Measurements from ENCODE around the gene ANKRD44.

The ANKRD44 gene

DNA sequence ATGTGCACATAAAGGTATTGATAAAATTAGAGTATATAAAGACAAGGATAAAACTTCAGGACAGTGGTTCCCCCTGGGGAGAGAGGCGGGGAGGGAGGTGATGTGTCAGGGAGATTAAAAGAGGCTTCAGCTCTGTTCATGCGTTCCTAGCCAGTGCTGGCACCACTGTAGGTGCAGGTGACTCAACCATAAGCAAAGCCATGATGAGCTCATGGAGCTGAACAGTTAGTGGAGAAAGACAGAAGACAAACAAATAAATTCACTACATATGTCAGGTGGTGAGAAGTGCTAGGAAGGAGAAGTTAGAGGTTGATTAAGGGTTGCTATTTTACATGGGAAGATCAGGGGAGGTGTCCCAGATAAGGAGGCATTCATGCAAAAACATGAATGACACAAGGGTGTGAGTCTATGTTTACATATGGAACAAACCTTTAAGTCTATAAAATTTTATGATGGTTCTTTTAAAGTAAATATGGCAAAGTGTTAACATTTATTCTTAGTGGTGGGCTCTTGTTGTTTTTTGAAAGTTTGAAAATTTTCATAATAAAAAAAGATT, 136.0 kb downstream of the ANKRD44 start:
- no peak for DNase-seq (ENCODE audit: low read depth)

DNA sequence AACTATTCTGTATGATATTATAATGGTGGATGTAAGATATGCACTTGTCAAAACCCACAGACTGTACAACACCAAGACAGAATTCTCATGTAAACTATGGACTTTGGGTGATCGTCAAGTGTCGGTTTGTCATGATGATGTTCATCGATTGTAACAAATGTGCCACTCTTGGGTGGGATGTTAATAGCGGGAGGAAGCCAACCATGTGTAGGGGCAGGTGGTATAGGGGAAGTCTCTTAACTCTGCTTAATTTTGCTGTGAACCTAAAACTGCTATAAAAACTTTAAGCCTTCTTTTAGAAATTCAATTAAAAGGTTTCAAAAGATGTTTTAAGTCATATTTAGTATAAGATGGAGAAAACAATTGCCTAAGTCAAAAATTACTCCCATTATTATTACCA, 139.0 kb downstream of the ANKRD44 start:
- no peak for DNase-seq (ENCODE audit: low read depth)

DNA sequence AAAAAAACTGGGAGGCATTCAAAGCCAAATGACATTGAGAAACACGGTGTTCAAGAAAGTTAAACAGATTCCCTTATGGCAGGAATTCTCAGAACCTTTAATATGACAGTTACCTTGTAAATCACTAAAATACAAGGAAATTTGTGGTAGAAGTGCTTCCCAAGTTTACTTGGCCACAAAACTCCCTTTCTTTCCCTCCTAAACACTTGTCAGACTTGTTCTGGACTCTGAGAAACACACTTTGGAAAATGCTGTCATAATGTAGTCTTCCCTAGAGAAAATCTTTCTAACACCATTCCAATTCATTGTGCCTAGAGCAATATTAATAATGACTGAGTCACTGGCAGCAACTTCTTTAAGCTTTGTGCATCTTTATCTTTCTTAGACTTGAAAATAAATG, 140.4 kb downstream of the ANKRD44 start:
- DNase-seq (ENCODE audit: low read depth), result no peak

DNA sequence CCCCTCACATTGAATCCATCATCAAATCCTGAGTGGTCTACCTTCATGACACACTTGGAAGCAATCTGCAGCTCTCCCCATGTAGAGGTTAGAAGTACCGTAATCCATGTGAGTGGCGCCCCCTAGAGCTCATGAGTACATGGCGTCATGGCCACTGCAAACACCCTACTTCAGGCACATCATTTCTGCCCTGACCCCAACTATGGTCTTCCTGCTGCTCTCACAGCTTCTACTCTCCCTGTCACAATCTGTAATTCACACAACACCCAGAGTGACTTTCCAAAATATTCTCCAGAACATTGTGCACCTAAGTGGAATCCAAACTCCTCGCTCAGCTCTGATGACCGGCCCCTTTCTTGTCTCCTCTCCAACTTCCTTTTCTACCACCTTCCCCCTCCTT, 141.9 kb downstream of the ANKRD44 start:
- DNase-seq (ENCODE audit: low read depth), result peak; percentile 25

DNA sequence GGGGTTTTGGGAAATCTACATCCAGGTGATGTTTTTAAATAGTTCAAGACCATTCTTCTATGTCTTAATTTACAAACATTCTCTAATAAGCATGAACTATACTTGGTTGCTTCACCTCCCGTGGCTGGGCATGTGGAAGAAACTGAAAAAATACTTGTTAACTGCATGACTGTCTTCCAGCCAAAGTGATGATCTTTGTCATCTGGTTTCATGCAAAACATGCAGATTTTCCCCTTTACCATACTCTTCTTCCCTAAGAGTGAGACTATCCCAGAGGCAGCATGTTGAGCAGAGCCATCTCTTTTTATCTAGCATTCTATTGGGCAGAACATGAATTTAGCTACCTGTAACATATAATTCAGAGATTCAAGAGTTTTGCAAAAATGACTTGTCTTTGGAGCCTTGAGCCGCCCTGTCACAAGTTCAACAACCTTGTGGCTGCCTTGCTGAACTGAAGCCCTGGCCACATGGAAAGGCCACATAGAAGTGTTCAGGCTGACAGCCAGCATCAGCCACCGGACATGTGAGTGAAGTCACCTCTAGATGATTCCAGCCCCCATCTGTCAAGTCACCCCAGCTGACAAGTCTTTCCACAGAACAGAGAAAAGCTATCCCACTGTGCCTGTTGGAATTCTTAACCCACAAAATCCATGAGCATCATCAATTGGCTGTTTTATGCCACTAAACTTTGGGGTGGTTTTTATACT, 142.8 kb downstream of the ANKRD44 start:
- no peak for DNase-seq (ENCODE audit: low read depth)

DNA sequence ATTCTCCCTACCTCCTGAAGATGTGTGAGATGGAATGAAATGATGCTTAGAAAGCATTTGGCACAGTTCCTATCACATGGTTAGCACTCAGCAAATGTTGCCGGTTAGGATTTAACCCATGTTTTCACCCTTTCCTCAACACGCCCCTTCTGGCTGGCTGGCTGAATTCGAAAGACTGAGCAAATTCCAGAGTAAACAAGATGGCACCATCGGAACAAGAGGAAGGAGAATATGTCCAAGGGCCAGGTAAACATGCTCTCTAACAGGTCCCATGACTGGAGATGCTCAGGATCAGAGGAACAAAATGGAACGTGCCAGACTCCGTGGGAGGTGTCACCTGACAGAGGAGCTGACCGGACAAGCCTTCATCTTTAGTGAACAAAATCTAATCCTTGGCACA, 145.6 kb downstream of the ANKRD44 start:
- DNase-seq (ENCODE audit: low read depth), result no peak

DNA sequence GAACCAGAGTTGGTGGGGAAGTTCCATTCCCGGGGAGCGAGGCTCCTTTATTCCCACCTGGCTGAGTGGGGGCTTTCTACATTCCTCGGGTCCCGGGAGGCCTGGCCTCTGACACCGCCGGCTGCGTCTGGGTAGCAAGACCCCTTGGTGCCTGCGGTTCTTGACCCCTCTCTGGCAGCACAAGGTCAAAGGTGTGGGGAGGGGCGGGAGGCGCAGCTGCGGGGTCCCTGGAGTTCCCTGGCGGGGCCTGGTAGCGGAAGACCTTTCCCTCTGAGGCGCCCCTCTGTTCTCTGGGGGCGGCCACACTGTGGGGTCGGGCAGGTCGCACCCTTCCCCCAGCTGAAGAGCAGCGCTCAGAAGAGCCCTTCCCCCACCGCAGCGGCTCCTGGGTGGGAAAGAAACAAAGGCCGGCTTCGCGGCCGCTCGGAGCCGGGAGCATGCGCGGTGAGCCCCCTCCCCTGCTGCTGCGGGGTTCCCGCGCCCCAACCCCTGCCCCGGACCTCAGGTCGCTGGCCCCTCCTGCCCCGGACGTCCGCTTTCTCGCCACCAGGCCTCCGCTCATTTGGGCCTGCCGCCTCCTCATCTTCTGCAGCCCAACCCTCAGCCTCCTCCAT, 146.3 kb downstream of the ANKRD44 start:
- DNase-seq (ENCODE audit: low read depth), result no peak

DNA sequence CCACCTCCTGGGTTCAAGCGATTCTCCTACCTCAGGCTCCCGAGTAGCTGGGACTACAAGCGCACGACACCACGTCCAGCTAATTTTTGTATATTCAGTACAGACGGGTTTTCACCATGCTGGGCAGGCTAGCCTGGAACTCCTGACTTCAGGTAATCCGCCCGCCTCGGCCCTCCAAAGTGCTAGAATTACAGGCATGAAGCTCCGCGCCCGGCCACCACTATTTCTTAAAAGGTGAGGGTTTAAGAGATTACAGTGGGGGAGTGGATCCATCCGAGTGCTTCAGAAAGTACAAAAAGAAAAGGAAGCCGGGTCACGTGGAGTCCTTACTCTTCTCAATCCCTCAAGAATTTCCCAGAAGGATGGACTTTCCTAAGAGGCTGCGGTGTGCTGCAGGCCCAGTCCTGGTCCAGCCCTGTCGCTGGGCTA, 146.9 kb downstream of the ANKRD44 start:
- DNase-seq (ENCODE audit: low read depth), result no peak

DNA sequence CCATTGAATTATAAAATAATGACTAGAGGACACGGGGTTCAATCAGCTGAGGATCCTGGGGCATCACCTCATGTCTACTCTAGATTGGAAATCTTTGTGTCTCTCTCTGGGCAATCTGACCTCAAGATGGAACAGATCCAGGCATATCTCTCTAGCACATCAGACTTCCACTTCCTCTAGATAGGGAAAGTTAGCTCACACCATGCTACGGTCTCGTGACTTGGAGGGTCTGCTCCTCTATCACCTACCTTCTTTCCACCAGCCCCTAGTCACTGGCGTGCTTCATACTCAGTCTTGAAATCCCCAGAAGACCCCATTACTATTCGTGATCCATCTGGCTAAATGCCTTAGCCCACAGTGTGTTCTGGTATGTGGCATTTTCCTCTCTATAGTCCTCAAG, 148.8 kb downstream of the ANKRD44 start:
- DNase-seq (ENCODE audit: low read depth), result no peak

DNA sequence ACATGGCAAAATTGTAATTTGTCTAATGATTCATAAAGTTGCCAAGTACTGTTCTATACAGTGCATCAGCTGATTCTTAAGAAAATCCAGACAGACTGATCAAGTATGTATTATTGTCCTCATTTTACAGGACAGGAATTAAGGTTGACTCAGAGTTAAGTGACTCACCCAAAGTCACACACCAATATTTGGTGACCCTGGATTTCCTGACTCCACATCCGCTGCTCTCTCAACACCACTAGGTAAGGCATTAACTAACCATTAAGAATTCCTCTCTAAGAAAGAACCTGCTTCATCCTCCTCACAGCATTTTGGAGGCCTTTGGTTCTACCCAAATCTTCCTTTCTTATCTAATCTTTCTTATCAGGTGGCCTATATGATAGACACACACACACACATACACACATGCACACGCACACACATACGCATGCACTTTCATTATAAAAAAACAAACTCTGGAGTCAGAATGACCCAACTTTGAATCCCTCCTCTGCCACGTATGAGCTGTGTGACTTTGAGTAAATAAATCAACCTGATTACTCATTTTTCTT, 150.8 kb downstream of the ANKRD44 start:
- DNase-seq (ENCODE audit: low read depth), result peak; percentile 15

DNA sequence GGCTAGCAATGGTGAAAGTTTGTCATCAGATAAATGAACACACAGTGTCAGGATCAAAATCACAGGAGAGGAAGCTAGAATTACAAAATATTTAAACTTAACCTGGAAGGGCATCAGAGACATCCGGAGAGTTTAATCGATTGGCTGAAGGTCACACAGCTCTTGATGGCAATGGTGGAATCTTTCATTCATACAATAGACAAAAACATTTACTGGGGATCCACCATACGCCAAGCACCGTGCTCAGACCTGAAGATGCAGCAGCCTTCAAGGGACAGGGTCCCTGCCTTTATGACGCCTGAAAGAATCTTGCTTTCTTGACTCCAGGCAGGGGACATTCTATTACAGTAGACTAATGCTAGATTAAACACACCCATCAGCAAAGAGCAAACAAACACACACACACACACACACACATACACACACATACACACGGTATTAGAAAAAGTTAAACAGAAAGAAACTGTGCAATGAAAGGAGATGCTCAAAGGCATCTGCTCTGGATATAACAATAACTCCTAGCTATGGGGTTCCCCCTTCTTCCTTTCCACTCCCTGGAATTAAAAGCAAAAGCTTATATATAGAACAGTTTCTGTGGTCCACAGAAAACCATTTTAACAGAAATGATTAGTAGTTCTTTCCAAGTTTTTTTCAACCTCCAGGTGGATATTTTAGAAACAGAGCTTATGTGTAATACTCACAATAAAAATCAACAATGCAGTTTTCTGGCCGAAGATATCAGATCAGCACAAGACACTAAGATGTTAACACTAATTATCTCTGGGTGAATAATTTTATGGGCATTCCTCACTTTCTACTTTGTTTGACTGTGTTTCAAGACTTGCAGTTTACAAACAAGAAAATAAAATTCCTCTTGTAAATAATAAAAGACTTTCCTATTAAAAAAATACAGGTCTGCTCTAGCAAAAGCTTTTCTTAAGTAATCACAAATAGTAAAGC, 151.7 kb downstream of the ANKRD44 start:
- DNase-seq (ENCODE audit: low read depth), result no peak

DNA sequence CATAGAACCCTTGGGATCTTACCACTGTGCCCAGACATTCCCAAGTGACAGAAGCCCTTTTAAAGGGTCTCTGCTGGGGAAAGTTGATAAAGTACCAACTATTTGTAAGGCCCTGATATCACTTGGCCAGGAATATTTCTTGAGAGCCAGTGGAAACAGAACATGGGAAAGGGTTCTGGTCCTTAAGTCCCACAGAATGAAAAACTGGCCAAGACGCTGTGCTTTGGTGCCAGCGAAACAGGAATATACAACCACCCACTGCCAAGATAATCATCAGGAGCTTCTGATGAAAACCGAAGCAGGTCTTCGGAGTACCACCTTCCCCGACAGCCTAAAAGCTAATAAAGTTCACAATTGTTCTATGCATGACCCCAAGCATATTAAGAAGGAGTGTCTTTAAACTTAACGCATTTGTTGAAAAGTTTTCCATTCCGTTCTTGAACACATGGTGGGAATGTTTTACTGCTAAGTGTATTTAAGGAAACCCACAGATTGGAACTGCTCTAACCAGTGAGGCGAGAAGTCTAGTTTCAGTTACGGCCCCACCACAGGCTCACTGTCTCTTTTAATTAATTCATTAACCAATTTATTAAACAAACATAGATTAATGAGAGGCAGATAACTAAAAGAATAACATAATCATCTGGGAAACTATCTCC, 152.6 kb downstream of the ANKRD44 start:
- no peak for DNase-seq (ENCODE audit: low read depth)

DNA sequence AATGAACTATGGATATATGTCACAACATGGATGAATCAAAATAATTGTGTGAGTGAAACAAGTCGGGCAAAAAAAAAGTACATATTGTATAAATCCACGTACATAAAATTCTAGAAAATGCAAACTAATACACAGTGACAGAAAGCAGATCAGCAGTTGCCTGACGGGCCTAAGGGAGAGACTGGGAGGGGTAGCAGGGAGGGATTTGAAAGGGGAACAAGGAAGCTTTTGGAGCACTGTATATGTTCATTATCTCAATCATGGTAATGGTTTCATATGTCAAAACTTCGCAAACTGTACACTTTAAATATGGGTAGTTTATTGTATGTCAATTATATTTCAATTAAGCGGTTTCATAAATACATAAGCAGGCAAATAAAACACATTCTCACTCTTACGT, 153.8 kb downstream of the ANKRD44 start:
- DNase-seq (ENCODE audit: low read depth), result no peak

DNA sequence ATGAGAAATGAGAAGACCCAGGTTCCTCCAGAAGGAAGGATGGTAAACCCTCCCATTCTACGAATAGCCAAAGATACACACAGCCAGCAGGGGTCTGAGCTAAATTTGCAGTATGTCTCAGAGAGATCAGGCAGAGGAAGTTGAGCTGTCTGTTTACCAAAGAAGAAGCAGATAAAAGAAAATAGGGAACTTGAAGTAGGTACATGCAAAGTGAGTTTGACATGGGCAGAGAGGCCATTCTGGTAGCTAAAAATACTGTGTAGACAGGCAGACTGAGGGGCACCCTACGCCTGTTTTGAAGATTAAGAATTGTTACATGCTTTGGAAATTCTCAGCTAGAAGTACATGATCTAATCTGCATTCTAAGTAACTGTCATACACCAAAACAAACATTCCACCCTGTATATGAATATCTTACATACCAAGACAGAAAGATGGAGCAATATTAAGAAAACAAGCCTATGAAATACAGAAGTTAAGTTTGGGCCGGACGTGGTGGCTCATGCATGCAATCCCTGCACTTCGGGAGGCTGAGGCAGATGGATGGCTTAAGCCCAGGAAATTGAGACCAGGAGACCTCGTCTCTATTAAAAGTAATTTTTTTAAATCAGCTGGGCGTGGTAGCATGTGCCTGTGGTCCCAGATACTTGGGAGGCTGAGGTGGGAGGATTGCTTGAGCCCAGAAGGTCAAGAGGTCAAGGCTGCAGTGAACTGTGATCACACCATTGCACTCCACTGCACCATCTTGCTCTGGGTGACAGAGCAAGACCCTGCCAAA, 157.9 kb downstream of the ANKRD44 start:
- no peak for DNase-seq (ENCODE audit: low read depth)

DNA sequence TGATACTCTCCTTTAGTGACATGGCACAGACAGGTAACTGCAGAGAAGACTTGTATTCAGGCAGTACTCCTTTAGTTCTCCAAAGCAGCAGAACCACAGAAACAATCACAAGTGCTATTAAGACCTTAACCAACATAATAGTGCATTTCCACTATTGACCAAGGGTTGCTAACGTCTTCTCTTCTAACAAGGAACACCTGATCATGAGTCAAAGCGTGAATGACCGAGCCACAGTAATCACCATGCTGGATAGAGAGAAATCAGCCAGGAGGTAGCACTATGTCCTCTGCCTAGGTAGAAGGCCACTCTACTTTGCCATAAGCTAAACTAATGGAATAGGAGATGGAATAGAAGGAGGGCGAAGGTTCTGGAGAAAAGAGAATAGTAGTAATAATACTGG, 161.0 kb downstream of the ANKRD44 start:
- no peak for DNase-seq (ENCODE audit: low read depth)

DNA sequence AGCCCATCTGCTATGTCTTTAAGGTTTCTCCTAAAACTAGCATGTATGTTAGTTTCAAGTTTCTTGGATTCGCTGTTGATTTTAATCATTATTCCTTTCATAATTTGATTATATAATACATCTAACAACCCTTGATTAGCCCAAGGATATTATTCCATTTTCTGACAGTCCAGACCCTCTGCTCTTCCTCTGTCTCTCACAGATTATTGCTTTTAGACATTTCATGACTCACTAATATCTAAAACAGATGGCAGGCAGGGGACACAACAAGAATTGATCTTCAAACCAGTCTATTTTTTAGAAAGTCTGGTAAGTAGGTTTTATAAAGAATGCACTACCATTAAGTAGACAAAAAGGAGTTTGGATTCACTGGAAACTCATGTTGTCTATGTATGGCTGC, 162.2 kb downstream of the ANKRD44 start:
- DNase-seq (ENCODE audit: low read depth), result no peak

DNA sequence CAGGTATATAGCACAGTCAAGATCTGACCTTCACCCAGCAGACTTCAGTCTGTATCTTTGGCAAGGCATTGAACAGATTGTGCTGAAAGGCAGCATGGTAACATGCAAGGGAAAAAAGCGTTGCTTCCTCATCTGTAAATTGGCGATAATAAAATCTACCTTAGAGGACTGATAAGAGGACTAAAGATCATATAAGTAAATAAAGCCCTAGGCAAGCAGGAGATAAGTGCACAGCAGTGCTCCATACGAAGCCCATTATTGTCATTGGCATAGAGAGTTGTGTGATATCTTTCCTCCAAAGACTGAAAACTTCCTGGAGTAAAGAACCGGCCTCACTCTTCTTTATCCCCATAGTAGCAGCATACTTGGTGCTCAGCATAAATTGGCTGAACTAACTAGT, 162.6 kb downstream of the ANKRD44 start:
- DNase-seq (ENCODE audit: low read depth), result no peak

DNA sequence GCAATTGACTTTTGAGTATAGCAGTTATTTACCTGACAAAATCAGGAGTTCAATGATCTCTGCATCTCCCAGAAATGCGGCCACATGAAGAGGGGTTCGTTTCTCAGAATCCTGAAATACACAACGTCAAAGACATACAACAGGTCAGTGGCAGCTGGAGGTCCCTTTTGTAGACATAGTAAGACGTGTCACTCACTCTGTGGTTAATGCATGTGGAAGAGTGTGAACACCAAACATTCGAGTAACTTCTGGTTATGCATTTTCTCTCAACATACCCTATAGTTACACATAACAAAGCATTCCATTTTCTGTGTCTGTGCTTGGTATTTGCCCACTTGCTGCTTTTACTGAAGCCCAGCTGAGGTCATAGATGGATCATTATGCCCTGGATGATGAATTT, 163.6 kb downstream of the ANKRD44 start:
- no peak for DNase-seq (ENCODE audit: low read depth)

DNA sequence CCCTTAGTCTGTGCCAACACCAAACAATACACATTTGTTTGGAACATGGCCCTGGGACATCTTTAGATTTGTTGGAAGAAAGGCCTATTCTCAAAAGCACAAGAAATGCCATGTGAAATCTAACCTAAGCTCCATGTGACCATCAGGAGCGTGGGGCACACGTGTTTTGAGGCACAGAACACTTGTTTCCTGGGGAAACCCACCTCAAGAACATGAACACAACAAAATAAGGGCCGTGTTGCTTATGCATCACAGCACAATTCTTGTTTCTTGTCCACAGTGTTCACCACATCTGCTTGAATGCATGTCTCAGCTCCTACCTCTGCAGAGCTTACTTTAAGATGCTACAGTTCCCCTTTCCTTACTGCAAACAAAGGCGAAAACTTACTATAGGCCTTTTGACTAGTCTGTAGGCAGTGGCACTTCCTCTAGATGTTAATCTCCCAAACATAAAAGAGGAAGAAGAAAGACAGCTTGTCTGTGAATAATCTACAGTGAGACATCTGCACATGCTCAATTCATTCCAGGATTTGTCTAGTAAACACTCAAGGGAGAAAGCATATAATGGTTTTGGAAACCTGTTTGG, 165.0 kb downstream of the ANKRD44 start:
- no peak for DNase-seq (ENCODE audit: low read depth)

DNA sequence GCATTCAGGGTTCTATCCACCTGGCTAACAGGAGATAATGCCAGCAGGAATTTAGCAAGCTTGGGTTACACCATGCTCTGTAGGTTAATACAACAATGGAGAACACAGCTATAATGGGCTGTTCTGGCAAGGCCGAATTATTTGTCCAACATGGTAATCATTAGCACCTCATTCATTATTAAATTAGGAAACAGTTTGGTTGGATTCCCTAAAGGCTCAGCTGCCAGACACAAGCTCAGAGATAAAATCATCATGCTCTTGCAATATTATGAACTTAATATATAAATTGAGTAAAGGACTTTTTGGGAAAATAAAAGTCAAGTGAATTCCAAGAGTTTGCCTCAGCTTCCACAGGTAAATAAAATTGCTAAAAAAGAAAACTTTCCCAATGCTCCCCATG, 166.4 kb downstream of the ANKRD44 start:
- no peak for DNase-seq (ENCODE audit: low read depth)

Measured in activated T-helper 1 cell treated with Interleukin-2 at 50 U/mL for 16 hours (primary cell).